ENCODE measurements around the gene EFCAB13.

GRCh38 chr17:47325176-47325575, 1.4 kb downstream of the EFCAB13 start:
- TF ChIP-seq CTCF (conservative IDR thresholded peaks at IDR 0.05; ENCODE audit: low read depth, low read length) (no peak), EZH2 (IDR thresholded peaks at IDR 0.05; ENCODE audit: low read length, unreplicated experiment) (no peak)
